Upper lobe of right lung (tissue), 1 donor: ENCODE measurements around the gene FKBP8. TPM values are rescaled to one million over a fixed set of nuclear protein-coding genes. Genes with fewer than 3 reads are reported as not detected.

ENCODE experiments used
- ATAC-seq: fragments of 200-7000 bp; cut with Tn5 transposase; one replicate; pipeline ENCODE4 v1.9.1; 2020; ENCODE audit warnings: mild to moderate bottlenecking, moderate library complexity
- DNase-seq: peaks from one replicate; pipeline ENCODE4 v3.0.0-alpha.2; 2020
- H3K27ac ChIP-seq: fragments of 200-600 bp; one replicate; pipeline ENCODE4 v1.8.0; 2022
- H3K27me3 ChIP-seq: fragments of 200-600 bp; one replicate; pipeline ENCODE4 v1.8.0; 2022; ENCODE audit warnings: mild to moderate bottlenecking
- H3K36me3 ChIP-seq: fragments of 200-600 bp; one replicate; pipeline ENCODE4 v1.8.0; 2022
- H3K4me1 ChIP-seq: fragments of 200-600 bp; one replicate; pipeline ENCODE4 v1.8.0; 2022
- H3K4me3 ChIP-seq: fragments of 200-600 bp; one replicate; pipeline ENCODE4 v1.8.0; 2022; ENCODE audit warnings: mild to moderate bottlenecking
- H3K9me3 ChIP-seq: fragments of 200-600 bp; one replicate; pipeline ENCODE4 v1.8.0; 2022
- CTCF ChIP-seq: fragments of 200-600 bp; IDR thresholded peaks from one replicate; pipeline ENCODE4 v1.8.0; 2022; ENCODE audit warnings: antibody characterized with exemption
- intact Hi-C: fragments of 100-400 bp; cut with DNase I; formaldehyde crosslinking; loops from one replicate; pipeline ENCODE4 v1.11.0; 2022
- total RNA-seq: library from RNA; stranded (reverse); fragmentation: NEBNext Ultra II Directional; extraction: Animal tissue kit (Norgen Biotek cat#: 25700); gene quantifications from one replicate; pipeline ENCODE4 v1.2.1, GENCODE V29; 2021
- donor health status: DM: no; HTN: yes; CAD: no; lungs with severe emphysema.

The FKBP8 gene
- total RNA-seq, 1 donor from 2014 or later = 201 TPM

- Histone ChIP-seq H3K27ac (peak overlapping the region; percentile 59), H3K9me3 (no peaks in the 10 kb centered on the region), H3K27me3 (no peaks in the 10 kb centered on the region), H3K4me3 (no peak overlapping the region), H3K36me3 (no peaks in the 10 kb centered on the region), H3K4me1 (peaks cover 76% of the 10 kb centered on the region)
- TF ChIP-seq CTCF = no peak
- intact Hi-C loops = no loop called here
- no peak for ATAC-seq
- DNase-seq = no peak
Observed at GRCh38 chr19:18486746-18487145, 56.6 kb downstream of the FKBP8 start.

GRCh38 chr19:18484992-18485391 lies 58.4 kb downstream of the FKBP8 start:
- Histone ChIP-seq H3K4me1 (peaks cover 83% of the 10 kb centered on the region), H3K9me3 (no peaks in the 10 kb centered on the region), H3K27me3 (no peaks in the 10 kb centered on the region), H3K4me3 (no peak overlapping the region), H3K27ac (no peak overlapping the region), H3K36me3 (no peaks in the 10 kb centered on the region)
- DNase-seq = no peak
- ATAC-seq = no peak
- intact Hi-C loops = no loop called here
- no peak for TF ChIP-seq CTCF

DNA sequence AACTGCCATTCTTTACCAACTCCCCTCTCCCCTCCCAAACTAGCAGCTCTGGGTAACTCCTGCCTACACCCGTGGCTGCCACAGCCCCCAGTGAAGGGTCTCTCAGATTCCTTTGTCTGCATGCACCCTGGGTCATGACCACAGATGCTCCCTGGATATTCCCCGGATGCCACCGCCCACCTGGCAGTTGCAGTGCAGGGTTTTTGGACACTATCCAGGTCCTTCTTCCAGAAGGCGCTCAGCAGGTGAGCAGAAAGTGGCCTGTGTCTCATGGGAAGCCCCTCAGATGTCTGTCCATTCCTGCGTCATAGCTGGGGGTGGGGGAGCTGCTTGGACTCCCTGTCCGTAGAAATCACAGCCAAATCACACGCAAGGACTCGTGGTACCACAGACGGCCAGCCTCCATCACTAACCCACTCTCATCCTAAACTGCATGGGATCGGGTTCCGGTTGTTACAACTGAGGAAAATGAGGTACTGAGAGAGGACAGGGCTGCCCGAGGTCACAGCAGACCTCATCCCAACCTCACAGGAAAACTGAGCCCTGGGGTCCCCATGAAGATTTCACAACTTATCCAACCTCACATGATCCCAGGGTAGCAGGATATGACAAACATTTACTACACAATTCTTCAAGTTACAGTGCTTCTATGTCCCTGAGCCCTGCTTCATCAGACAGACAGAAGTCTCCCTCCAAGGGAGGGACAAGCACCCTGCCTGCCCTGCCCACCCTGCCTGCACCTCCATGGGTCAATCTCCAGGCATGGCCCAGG lies 60.1 kb downstream of the FKBP8 start:
- H3K27ac ChIP-seq = no peak overlapping the region
- H3K27me3 ChIP-seq = no peaks in the 10 kb centered on the region
- ATAC-seq = no peak
- H3K4me3 ChIP-seq = no peak overlapping the region
- TF ChIP-seq CTCF = no peak
- intact Hi-C loops = no loop called here
- no peaks in the 10 kb centered on the region for H3K36me3 ChIP-seq
- H3K4me1 ChIP-seq = peaks cover 84% of the 10 kb centered on the region
- no peaks in the 10 kb centered on the region for H3K9me3 ChIP-seq
- DNase-seq = no peak

Other genes with a start within 250 kb of the FKBP8 start
- gene LSM4, start 220.5 kb downstream of the FKBP8 start, total RNA-seq = 76.9 TPM
- 40.8 TPM for gene PGPEP1, start 203.0 kb downstream of the FKBP8 start, total RNA-seq
- 105 TPM for gene GDF15, start 157.4 kb downstream of the FKBP8 start, total RNA-seq
- 22.7 TPM for gene LRRC25, start 146.0 kb downstream of the FKBP8 start, total RNA-seq
- 57.3 TPM for gene SSBP4, start 124.2 kb downstream of the FKBP8 start, total RNA-seq
- gene ISYNA1, start 105.4 kb downstream of the FKBP8 start, total RNA-seq = 34.6 TPM
- gene ELL, start 21.5 kb downstream of the FKBP8 start, total RNA-seq = 17.7 TPM
- gene KXD1, start 14.3 kb upstream of the FKBP8 start, total RNA-seq = 68.3 TPM
- gene UBA52, start 28.3 kb upstream of the FKBP8 start, total RNA-seq = 840 TPM
- 57.1 TPM for gene REX1BD, start 45.2 kb upstream of the FKBP8 start, total RNA-seq
- 23.4 TPM for gene CRLF1, start 63.2 kb upstream of the FKBP8 start, total RNA-seq
- 2.2 TPM for gene TMEM59L, start 69.3 kb upstream of the FKBP8 start, total RNA-seq
- gene KLHL26, start 93.5 kb upstream of the FKBP8 start, total RNA-seq = 11.8 TPM
- gene CRTC1, start 140.1 kb upstream of the FKBP8 start, total RNA-seq = 13.8 TPM
- gene COMP, start 247.7 kb upstream of the FKBP8 start, total RNA-seq = 9.7 TPM